GM12872 (cell line): Measurements from ENCODE around the gene ZNF322.

Experiments
- CTCF ChIP-seq: IDR thresholded peaks from 3 replicates; pipeline ENCODE4 v1.5.1; 2011; ENCODE audit warnings: low read depth, mild to moderate bottlenecking, low read length, moderate library complexity; ENCODE audit not compliant: insufficient read depth

Gene ZNF322

DNA sequence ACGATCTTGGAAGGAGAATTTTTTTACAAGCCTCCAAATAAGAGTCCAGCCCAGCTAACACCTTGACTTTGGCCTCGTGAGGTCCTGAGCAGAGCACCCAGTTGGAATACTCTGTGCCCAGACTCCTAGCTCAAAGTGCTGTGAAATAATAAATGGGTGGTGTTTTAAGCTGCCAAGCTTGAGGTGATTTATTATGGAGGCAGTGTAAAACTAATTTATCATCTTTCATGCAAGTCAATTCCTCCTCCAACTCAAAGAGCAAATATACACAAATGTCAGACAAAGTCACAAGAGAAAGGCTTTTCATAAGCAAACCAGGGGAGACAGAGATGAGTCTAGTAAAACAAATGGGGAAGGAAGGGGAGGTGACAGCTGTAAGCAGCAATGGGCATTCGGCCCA is 50.1 kb downstream of the ZNF322 start:
- TF ChIP-seq CTCF = no peak

DNA sequence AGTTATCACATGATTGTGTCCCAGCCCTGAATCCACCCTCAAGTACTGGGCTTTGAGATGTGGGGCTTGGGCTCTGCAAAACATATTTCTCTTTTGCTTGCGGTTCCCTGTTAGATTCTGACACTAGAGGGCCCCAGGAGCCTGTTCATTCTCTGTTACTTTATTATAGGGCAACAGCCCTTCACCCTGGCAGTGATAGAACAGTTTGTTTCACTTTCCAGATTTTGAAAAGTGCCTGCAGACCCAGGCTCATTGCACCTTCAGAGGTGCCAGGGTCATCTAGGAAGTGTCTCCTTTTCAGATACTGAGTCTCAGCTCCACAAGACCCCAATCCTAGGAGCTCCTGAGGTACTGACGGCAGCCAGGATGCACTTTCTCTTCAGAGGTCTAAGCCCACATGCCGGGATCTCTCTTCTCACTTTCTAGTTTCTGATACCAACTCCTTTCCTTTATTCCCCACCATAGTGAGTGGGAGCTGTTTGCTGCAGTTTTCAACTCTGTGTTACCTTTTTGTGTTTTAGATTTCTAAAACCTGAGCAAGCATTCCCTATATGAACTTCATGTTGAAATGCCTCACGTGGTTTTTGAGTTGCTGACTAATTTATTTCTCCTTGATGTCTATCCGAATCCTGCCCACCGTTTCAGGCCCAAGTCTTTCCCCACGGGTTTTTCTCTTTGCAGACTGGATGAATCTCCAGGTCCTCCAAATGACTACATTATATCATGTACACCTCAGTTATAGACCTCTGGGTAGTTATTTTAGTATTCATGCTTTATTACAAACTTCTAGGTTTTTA is 51.9 kb downstream of the ZNF322 start:
- peak; percentile 76 for TF ChIP-seq CTCF

DNA sequence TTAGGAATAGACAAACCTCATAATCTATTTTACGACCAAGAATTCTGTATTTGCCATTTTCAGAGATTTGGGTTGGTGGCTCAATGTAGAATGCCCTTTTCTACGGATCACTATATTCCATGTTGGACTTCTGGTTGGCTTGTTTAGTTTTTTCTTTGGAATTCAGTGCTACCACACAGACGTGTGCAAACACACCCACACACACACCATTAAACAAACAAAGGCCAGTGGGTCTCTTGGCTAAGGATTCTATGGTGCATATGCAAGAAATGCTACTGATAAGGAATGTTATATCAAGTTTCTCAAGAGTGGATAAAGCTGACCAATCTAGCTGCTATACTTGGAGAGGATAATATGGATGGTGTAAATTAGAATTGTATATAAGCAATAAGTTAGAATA is 54.7 kb downstream of the ZNF322 start:
- no peak for TF ChIP-seq CTCF

DNA sequence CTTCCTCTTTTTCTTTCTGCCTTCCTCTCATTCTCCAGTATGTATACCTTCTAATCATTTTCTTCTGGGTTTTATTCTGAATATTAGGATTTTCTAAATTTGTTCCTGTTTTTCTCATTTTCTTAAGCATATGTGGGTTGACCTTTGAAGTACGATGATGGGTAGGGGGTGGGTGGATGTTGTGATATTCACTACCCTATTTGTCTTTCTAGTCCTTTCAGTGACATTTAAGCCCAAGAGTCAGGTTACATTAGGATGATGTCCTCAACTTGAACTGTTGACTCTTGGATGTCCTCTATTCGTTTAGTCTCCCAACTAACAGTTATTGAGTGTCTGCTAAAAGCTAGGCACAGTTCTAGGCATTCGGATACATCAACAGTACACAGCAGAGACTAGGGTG is 55.5 kb downstream of the ZNF322 start:
- TF ChIP-seq CTCF = no peak

DNA sequence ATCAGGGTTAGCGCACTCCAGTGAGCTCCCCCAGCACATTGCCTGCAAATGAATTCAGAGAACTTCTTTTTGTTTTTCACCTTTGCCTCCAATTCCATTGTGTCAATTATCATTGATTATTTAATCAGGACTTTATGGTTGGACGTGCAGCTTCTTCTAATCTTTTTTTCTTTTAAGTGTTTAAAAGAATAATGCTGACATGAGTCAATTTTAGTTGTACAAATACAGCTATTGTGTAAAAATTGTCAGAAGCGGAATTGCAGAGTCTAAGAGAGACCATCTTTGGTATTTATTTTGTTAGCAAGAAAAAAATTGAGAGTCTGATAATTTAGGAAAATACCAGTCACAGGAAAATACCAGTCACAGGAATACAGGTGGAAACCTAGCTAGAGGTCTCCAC is 57.3 kb downstream of the ZNF322 start:
- TF ChIP-seq CTCF = no peak

DNA sequence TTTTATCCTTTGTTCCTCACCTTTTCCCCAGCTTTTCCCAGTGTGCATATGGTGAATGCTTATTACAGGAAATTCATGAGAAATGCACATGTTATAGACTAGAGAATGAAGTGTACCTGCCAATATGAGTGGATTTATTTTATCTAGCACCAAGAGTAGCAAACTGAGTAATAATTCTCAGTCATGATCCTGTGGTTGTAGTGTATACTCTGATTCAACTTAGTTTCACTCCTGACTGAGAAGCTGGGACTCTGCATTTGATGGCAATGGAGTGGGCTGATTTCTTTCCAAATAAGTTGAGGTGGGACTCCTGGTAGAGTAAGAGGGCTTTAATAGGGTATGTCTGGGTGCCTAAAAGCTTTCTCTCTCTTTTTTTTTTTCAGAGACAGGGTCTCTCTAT is 58.8 kb downstream of the ZNF322 start:
- TF ChIP-seq CTCF = no peak

DNA sequence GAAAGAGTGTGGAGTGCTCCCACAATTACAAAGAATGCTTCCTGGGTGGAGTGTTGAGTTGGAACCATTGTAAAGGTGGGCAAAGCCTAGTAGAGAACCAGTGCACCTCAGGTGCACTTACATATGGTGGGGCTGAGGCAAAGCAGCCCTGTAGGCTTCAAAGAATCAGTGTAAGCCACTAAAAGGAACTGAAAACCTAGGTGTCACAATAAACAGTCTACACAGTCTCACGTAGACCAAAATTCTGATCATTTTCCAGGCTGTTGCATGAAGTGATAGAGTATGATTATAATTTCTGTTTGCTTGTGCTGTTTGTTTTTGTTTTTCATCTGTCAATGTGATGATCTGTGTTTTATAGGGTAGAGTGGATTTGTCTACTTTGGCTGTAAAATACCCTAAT is 60.0 kb downstream of the ZNF322 start:
- TF ChIP-seq CTCF = no peak

DNA sequence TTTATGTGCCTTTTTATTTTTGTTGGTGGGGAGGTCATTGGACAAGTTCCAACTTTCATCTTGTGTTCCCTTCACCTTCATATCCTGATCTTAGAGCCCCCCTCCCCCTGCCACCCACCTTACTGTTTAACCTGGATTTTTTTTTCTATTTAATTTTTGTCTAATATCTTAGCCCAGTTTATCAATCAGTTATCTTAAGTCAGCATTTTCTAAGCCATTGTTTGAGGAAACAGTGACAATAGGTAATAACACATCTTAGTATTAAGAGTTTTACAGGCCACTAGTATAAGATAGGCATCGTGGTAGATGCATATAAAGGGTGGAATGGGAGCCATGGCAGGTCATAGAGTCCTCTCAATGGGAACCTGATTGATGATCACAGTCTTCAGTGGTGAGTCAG is 60.4 kb downstream of the ZNF322 start:
- no peak for TF ChIP-seq CTCF
